HepG2 (cell line): ENCODE data around the gene PRRT1. TPM values are rescaled to one million over a fixed set of nuclear protein-coding genes. Genes with fewer than 3 reads are reported as not detected.
A peak's percentile ranks its signal among the peaks of the same experiment; 100 is the strongest.

Experiments used
- ATAC-seq: fragments of 200-7000 bp; cut with Tn5 transposase; 3 replicates; pipeline ENCODE4 v1.9.1; 2020; ENCODE audit warnings: mild to moderate bottlenecking, moderate library complexity
- BruUV-seq: library from RNA; stranded (reverse); fragments of 400-500 nt; replicated peaks from 2 replicates; lab custom pipeline; 2021; lab: Mats Ljungman, UMichigan
- CTCF ChIA-PET: fragments of 300-600 bp; formaldehyde crosslinking; extraction: SDS; loops from one replicate; lab custom pipeline; 2021; ENCODE audit warnings: low total read pairs, inconsistent platforms, low intra/inter-chr PET ratio; lab: Yijun Ruan, JAX
- POLR2A ChIA-PET: fragments of 350-600 bp; sonication (Branson Sonifier 250); formaldehyde crosslinking; loops from one replicate; lab custom pipeline; 2020; ENCODE audit warnings: antibody characterized with exemption, inconsistent platforms; lab: Yijun Ruan, JAX
- DNase-seq: peaks from one replicate; pipeline ENCODE4 v3.0.0-alpha.2; 2015; ENCODE audit warnings: low spot score
- FAIRE-seq: peaks from 3 replicates; lab custom pipeline; 2011; peaks lifted over from hg19 to GRCh38; lab: Jason Lieb, UNC
- H2AFZ ChIP-seq: one replicate; pipeline ENCODE4 v1.6.1; 2011; ENCODE audit warnings: low read length, inconsistent platforms
- H3K27ac ChIP-seq: fragments of 300-600 bp; 3 replicates; pipeline ENCODE4 v1.8.0; 2011; ENCODE audit warnings: mixed run types, mild to moderate bottlenecking, mixed read lengths, low read length, inconsistent platforms; ENCODE audit not compliant: insufficient read depth; ENCODE audit errors: extremely low read length
- H3K27me3 ChIP-seq, 2 experiments: fragments of 200-600 bp in 1 of 2; 2 replicates in 1 of 2; 3 replicates in 1 of 2; pipeline versions ENCODE4 v1.6.0 to v1.8.0; 2011; ENCODE audit warnings: low read length in 2 of 2, mild to moderate bottlenecking in 2 of 2, moderate library complexity in 2 of 2, inconsistent platforms in 1 of 2; ENCODE audit not compliant: insufficient read depth in 2 of 2, control insufficient read depth in 1 of 2
- H3K36me3 ChIP-seq, 2 experiments: fragments of 200-600 bp in 1 of 2; replicated peaks in 1 of 2; 2 replicates in 1 of 2; 3 replicates in 1 of 2; pipeline versions ENCODE4 v1.5.1 to v1.8.0; 2011; ENCODE audit warnings: low read length in 2 of 2, inconsistent platforms in 1 of 2; ENCODE audit not compliant: insufficient read depth in 2 of 2, control insufficient read depth in 1 of 2
- H3K4me1 ChIP-seq: 2 replicates; pipeline ENCODE4 v1.5.1; 2012; ENCODE audit warnings: low read length, inconsistent platforms; ENCODE audit not compliant: insufficient read depth
- H3K4me2 ChIP-seq: 2 replicates; pipeline ENCODE4 v1.6.0; 2011; ENCODE audit warnings: low read depth, low read length, inconsistent platforms
- H3K4me3 ChIP-seq, 3 experiments: fragments of 200-600 bp in 1 of 3; sonication (generic), shearing (Covaris generic) in 1 of 3; replicated peaks in 1 of 3; 2 replicates each; pipeline ENCODE4 v1.5.1; 2011 to 2016; ENCODE audit warnings: low read length in 3 of 3, inconsistent platforms in 2 of 3, low read depth in 2 of 3, mild to moderate bottlenecking in 2 of 3, control low read depth in 1 of 3, mixed read lengths in 1 of 3; ENCODE audit not compliant: insufficient read depth in 1 of 3
- H3K79me2 ChIP-seq: one replicate; pipeline ENCODE4 v1.6.1; 2011; ENCODE audit warnings: low read length, inconsistent platforms; ENCODE audit not compliant: insufficient read depth
- H3K9ac ChIP-seq: 2 replicates; pipeline ENCODE4 v1.6.0; 2011; ENCODE audit warnings: mild to moderate bottlenecking, low read depth, low read length, inconsistent platforms; ENCODE audit not compliant: insufficient read depth
- H3K9me3 ChIP-seq: 2 replicates; pipeline ENCODE4 v1.5.1; 2012; ENCODE audit warnings: mild to moderate bottlenecking, low read length
- H4K20me1 ChIP-seq: 2 replicates; pipeline ENCODE4 v1.6.0; 2011; ENCODE audit warnings: inconsistent platforms, mild to moderate bottlenecking, low read length, moderate library complexity; ENCODE audit not compliant: insufficient read depth
- ZBTB25 ChIP-seq: IDR thresholded peaks from 2 replicates; pipeline ENCODE4 v1.6.1; 2018; ENCODE audit warnings: missing genetic modification reagents
- ZFP36L2 ChIP-seq: sonication (generic); formaldehyde crosslinking; IDR thresholded peaks from 2 replicates; pipeline ENCODE4 v1.4.0; 2020; ENCODE audit warnings: missing genetic modification reagents
- ZNF687 ChIP-seq: sonication (generic); formaldehyde crosslinking; IDR thresholded peaks from 2 replicates; pipeline ENCODE4 v1.5.1; 2020; ENCODE audit warnings: mild to moderate bottlenecking, missing genetic modification reagents, moderate library complexity
- ZNF710 ChIP-seq: sonication (generic); formaldehyde crosslinking; IDR thresholded peaks from 2 replicates; pipeline ENCODE4 v1.5.0; 2020; ENCODE audit warnings: mild to moderate bottlenecking, missing genetic modification reagents, borderline replicate concordance
- WGBS: methylation state at CpG from one replicate; pipeline ENCODE4 v1.1.6; 2017; ENCODE audit warnings: low lambda C conversion rate; 5-methylcytosine and 5-hydroxymethylcytosine counted together
- in situ Hi-C: cut with HindIII; loops from 2 replicates; pipeline ENCODE4 v1.10.0; 2017; ENCODE audit warnings: low pct_unique_long_range_greater_than_20kb; ENCODE audit not compliant: extremely low pct_ligation_motif_present
- intact Hi-C: fragments of 100-400 bp; cut with micrococcal nuclease; formaldehyde crosslinking; loops from one replicate; pipeline ENCODE4 v1.10.0; 2022; ENCODE audit not compliant: unreplicated experiment
- polyA plus RNA-seq, 8 experiments: library from polyadenylated mRNA; depleted of rRNA in 3 of 8; stranded (reverse) in 7 of 8; unstranded in 1 of 8; fragments of >200 nt; fragmentation: Illumina TruSeq in 4 of 8; extraction: Trizol in 4 of 8; gene quantifications; 2 replicates each; pipeline versions ENCODE4 v1.2.1 to v1.2.3, GENCODE V29; 2011 to 2016; ENCODE audit warnings: low read depth in 4 of 8, missing spikeins in 1 of 8, mixed read lengths in 1 of 8; ENCODE audit not compliant: insufficient read depth in 1 of 8
- total RNA-seq, 5 experiments: library from RNA; depleted of rRNA; stranded (reverse); fragments of >200 nt; fragmentation: Illumina TruSeq; extraction: Trizol; gene quantifications; 2 replicates each; pipeline ENCODE4 v1.2.3, GENCODE V29; 2016; ENCODE audit warnings: low read depth in 1 of 5

The PRRT1 gene
- total and polyA plus RNA-seq, 2 of the 13 experiments (the other 11 are each of a cell fraction or from before 2014, with no cell fraction given), result 0.64 to 1.4 TPM

GRCh38 chr6:32200711-32201475 lies 49.2 kb upstream of the PRRT1 start:
- Histone ChIP-seq H3K27ac (no peak overlapping the region), H3K4me2 (no peak overlapping the region), H3K79me2 (no peaks in the 10 kb centered on the region), H3K4me1 (peaks cover 33% of the 10 kb centered on the region), H3K27me3 (peaks cover 4 to 29% of the 10 kb centered on the region in 2 experiments; a peak in 4 of 5 replicates), H4K20me1 (no peaks in the 10 kb centered on the region), H3K4me3 (no peak overlapping the region), H2AFZ (no peak overlapping the region), H3K36me3 (no peaks in the 10 kb centered on the region), H3K9me3 (no peaks in the 10 kb centered on the region)
- CTCF ChIA-PET, result no interaction called here
- POLR2A ChIA-PET, result no interaction called here
- 33% methylated on average over 11 of the region's 13 CpGs for WGBS
- ATAC-seq, result no peak
- no peak for FAIRE-seq
- no TSS peak for BruUV-seq
- intact Hi-C loops (no loop called here), in situ Hi-C loops (no loop called here)
- no peak for DNase-seq
- TF ChIP-seq ZNF710 (CRISPR knock-in tag), result 0 out of 2 replicates have a peak, but pooled peaks have one; percentile 32
- 0 out of 2 replicates have a peak, but pooled peaks have one; percentile 12 for TF ChIP-seq ZNF687 (CRISPR knock-in tag)
- TF ChIP-seq ZBTB25 (CRISPR knock-in tag), result no peak
- TF ChIP-seq ZFP36L2 (CRISPR knock-in tag), result no peak
- TF ChIP-seq, all 625 proteins: peak for 2
- no peak overlapping the region for H3K9ac ChIP-seq
